Measurements from ENCODE around the gene RNF31.

DNA sequence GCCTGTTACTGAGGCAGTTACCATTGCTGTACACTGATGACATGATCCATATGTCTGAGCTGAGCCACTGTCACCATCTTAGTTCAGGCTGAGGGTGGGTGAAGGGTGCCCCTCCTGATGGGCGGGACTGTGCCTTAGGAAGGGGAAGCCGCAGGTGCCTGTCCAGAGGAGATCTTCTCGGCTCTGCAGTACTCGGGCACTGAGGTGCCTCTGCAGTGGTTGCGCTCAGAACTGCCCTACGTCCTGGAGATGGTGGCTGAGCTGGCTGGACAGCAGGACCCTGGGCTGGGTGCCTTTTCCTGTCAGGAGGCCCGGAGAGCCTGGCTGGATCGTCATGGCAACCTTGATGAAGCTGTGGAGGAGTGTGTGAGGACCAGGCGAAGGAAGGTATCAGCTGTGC is 3.7 kb downstream of the RNF31 start:
- TF ChIP-seq, protein P1, sequence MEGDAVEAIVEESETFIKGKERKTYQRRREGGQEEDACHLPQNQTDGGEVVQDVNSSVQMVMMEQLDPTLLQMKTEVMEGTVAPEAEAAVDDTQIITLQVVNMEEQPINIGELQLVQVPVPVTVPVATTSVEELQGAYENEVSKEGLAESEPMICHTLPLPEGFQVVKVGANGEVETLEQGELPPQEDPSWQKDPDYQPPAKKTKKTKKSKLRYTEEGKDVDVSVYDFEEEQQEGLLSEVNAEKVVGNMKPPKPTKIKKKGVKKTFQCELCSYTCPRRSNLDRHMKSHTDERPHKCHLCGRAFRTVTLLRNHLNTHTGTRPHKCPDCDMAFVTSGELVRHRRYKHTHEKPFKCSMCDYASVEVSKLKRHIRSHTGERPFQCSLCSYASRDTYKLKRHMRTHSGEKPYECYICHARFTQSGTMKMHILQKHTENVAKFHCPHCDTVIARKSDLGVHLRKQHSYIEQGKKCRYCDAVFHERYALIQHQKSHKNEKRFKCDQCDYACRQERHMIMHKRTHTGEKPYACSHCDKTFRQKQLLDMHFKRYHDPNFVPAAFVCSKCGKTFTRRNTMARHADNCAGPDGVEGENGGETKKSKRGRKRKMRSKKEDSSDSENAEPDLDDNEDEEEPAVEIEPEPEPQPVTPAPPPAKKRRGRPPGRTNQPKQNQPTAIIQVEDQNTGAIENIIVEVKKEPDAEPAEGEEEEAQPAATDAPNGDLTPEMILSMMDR (IDR thresholded peaks at IDR 0.05) = no peak
- TF ChIP-seq TCF7L2 (IDR thresholded peaks at IDR 0.05; ENCODE audit: low read depth, low read length) (no peak), SIN3A (IDR thresholded peaks at IDR 0.05; ENCODE audit: borderline replicate concordance, insufficient read depth, low read depth, low read length) (no peak), POLR2AphosphoS5 (IDR thresholded peaks at IDR 0.05; ENCODE audit: low read depth, low read length) (no peak)
